Measurements from ENCODE around the gene ATRX. TPM values are rescaled to one million over a fixed set of nuclear protein-coding genes. Genes with fewer than 3 reads are reported as not detected.

The ATRX gene
- polyA plus RNA-seq, 1 experiment: 20.6 TPM

DNA sequence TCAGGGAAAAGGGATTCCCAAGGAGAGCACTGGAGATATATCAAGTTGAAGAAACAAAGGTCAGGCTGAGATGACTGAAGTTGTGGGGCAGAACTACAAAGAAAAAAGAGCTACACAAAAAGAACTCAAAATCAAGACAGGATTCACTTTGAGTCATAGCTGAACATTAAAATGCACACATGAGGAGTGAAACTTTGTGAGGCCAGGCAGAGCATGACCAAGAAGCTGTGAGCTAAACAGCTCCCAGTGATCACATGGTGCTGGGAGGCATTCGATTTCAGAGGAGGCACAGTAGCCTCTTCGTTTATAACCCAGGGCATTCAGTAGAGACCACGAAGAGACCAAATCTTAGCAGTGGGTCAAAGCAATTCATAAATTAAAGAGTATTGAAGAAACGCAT, 145.3 kb downstream of the ATRX start:
- TF ChIP-seq, protein P1, sequence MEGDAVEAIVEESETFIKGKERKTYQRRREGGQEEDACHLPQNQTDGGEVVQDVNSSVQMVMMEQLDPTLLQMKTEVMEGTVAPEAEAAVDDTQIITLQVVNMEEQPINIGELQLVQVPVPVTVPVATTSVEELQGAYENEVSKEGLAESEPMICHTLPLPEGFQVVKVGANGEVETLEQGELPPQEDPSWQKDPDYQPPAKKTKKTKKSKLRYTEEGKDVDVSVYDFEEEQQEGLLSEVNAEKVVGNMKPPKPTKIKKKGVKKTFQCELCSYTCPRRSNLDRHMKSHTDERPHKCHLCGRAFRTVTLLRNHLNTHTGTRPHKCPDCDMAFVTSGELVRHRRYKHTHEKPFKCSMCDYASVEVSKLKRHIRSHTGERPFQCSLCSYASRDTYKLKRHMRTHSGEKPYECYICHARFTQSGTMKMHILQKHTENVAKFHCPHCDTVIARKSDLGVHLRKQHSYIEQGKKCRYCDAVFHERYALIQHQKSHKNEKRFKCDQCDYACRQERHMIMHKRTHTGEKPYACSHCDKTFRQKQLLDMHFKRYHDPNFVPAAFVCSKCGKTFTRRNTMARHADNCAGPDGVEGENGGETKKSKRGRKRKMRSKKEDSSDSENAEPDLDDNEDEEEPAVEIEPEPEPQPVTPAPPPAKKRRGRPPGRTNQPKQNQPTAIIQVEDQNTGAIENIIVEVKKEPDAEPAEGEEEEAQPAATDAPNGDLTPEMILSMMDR (IDR thresholded peaks at IDR 0.05; ENCODE audit: insufficient read depth, low read depth, low read length): no peak
- DNase-seq (ENCODE audit: low read depth): no peak
- no peak overlapping the region for H3K4me3 ChIP-seq (ENCODE audit: low read depth, low read length)
- no peaks in the 10 kb centered on the region for H3K27me3 ChIP-seq (ENCODE audit: control insufficient read depth, insufficient read depth, low read length)
- POLR2A ChIA-PET: no interaction called here
- H3K36me3 ChIP-seq (ENCODE audit: control insufficient read depth, insufficient read depth, low read length): no peaks in the 10 kb centered on the region
- CTCF ChIA-PET: no interaction called here

DNA sequence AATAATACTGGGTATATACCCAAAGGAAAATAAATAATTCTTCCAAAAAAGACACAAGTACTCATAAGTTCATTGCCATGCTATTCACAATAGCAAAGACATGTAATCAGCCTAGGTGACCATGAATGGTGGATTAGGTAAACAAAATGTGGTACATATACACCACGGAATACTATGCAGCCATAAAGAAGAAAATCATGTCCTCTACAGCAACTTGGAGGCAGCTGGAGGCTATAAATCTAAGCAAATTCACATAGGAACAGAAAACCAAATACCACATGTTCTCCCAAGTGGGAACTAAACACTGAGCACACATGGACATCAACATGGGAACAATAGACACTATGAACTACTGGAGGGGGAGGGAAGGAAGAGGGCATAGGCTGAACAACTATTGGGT, 146.2 kb downstream of the ATRX start:
- CTCF ChIA-PET: no interaction called here
- Histone ChIP-seq H3K27me3 (ENCODE audit: control insufficient read depth, insufficient read depth, low read length) (no peaks in the 10 kb centered on the region), H3K4me3 (ENCODE audit: low read depth, low read length) (no peak overlapping the region), H3K36me3 (ENCODE audit: control insufficient read depth, insufficient read depth, low read length) (no peaks in the 10 kb centered on the region)
- TF ChIP-seq, protein P1 (IDR thresholded peaks at IDR 0.05; ENCODE audit: insufficient read depth, low read depth, low read length): no peak
- POLR2A ChIA-PET: no interaction called here
- DNase-seq (ENCODE audit: low read depth): no peak

DNA sequence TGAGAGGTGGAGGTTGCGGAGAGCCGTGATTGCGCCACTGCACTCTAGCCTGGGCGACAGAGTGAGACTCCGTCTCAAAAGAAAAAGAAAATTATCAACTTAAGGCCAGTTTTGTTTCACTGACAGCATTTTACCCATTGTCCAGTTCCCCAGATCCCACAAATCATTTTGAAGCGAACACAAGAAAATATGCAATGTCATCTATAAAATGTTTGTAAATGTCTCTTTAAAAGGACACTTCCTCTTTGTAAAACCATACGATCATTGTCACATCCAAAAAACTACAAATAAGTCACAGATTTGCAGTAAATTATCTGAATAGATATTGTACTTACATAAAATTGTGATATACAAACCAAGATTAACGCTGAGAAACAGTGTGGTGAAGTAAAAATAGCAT, 147.6 kb downstream of the ATRX start:
- DNase-seq (ENCODE audit: low read depth): no peak
- Histone ChIP-seq H3K36me3 (ENCODE audit: control insufficient read depth, insufficient read depth, low read length) (no peaks in the 10 kb centered on the region), H3K27me3 (ENCODE audit: control insufficient read depth, insufficient read depth, low read length) (no peaks in the 10 kb centered on the region), H3K4me3 (ENCODE audit: low read depth, low read length) (no peak overlapping the region)
- TF ChIP-seq, protein P1 (IDR thresholded peaks at IDR 0.05; ENCODE audit: insufficient read depth, low read depth, low read length): no peak
- CTCF ChIA-PET: no interaction called here
- POLR2A ChIA-PET: no interaction called here

DNA sequence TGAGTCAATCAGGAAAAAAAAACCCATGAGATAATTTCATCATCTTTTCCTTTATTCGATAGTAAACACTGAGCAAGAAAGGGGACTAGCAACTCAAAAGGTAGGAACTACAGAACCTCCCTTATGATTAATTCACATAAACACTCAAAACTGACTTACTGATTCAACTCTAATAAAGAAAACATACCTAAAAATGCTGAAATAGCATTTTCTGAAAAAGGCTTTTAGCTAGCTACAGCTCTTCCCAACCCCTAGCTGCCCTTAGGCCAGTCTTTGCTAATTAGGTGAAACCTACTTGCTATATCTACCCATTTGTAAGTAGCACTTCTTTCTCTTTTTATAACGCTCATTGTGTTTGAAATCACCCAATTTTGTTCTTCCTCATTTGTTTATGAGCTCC, 150.6 kb downstream of the ATRX start:
- Histone ChIP-seq H3K4me3 (ENCODE audit: low read depth, low read length) (no peak overlapping the region), H3K27me3 (ENCODE audit: control insufficient read depth, insufficient read depth, low read length) (no peaks in the 10 kb centered on the region), H3K36me3 (ENCODE audit: control insufficient read depth, insufficient read depth, low read length) (no peaks in the 10 kb centered on the region)
- CTCF ChIA-PET: no interaction called here
- POLR2A ChIA-PET: no interaction called here
- TF ChIP-seq, protein P1 (IDR thresholded peaks at IDR 0.05; ENCODE audit: insufficient read depth, low read depth, low read length): no peak
- DNase-seq (ENCODE audit: low read depth): no peak

DNA sequence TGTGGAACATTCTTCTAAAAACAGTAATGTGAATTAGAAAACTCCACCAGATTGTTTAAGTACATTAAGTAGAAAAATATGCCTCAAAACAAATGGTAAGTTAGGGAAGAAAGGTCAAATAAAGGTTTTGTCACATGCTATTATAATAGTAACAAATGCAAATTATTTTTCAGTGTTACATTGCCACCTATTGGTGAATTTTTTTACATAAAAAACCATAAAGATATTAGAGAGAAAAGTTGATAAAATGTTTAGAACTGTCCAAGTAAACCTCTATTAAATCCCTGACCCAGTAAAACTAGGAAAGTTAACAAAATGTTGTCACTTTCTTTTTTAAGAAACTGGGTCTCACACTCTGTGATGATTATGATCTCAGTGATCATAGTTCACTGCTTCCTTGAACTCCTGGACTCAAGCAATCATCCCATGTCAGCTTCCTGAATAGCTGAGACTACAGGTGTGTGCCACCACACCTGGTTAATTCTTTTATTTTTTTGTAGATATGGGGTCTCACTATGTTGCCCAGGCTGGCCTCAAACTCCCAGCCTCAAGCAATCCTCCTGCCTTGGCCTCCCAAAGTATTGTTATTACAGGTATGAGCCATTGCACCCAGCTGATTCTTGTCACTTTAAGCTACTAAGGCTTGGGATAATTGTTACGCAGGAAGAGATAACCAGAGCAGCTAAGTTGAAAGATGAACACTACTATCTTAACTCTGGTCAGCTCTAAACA, 157.6 kb downstream of the ATRX start:
- TF ChIP-seq, protein P1 (IDR thresholded peaks at IDR 0.05; ENCODE audit: insufficient read depth, low read depth, low read length): no peak
- POLR2A ChIA-PET: no interaction called here
- CTCF ChIA-PET: interaction anchor here (0.6 kb wide), 1 partner anchor 52 kb away, joined by 3 read pairs; no protein-coding TSS in a partner anchor
- DNase-seq (ENCODE audit: low read depth): no peak
- no peak overlapping the region for H3K4me3 ChIP-seq (ENCODE audit: low read depth, low read length)
- no peaks in the 10 kb centered on the region; the same call in 1 of the 2 replicates for H3K36me3 ChIP-seq (ENCODE audit: control insufficient read depth, insufficient read depth, low read length)
- H3K27me3 ChIP-seq (ENCODE audit: control insufficient read depth, insufficient read depth, low read length): no peaks in the 10 kb centered on the region

All from BJ (cell line).